NOMO-1 (cell line): Measurements from ENCODE around the gene NCOA1.

Source experiments
- DNase-seq, 2 experiments: peaks; one replicate each; lab custom pipeline; 2025; ENCODE audit not compliant: unreplicated experiment in 2 of 2; lab: John Stamatoyannopoulos, UW

Gene NCOA1

GRCh38 chr2:24501813-24502212, 10.8 kb downstream of the NCOA1 start:
- no peak for DNase-seq

GRCh38 chr2:24505534-24506275, 14.7 kb downstream of the NCOA1 start:
- DNase-seq: no peak

- DNase-seq: no peak
These were observed 16.5 kb downstream of the NCOA1 start for GRCh38 chr2:24507549-24507948.

DNA sequence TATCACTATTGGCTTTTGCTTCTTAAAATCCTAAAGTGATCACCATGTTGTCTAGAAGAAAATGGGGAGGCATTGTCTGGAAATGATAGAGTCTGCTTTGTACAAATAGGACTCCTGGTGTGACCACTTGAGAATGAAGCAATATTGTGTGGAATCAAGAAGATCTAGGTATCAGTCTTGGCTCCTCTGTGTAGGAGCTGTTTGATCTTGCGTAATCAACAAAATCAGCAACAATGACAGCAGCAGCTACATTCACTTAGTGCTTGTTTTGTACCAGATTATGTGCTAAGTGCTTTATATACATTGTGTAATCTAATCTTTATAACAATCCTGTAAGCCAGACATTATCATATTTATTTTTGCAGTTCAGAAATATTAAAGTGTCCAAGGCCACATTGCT, 17.8 kb downstream of the NCOA1 start:
- DNase-seq: peak in 1 of 2 experiments; percentile 22

GRCh38 chr2:24509425-24509824, 18.4 kb downstream of the NCOA1 start:
- DNase-seq: no peak

DNA sequence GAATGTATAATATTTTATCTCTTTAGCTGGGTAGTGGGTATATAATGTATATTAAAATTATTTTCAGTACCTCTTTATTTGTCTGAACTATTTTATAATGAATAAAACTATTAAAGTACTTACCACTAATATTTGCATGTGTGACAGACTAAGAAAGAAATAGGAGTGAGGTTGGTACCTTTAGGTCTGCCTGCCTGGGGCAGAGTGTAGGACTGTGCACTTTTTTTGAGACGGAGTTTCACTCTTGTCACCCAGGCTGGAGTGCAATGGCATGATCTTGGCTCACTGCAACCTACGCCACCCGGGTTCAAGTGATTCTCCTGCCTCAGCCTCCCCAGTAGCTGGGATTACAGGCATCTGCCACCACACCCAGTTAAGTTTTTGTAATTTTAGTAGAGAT, 18.8 kb downstream of the NCOA1 start:
- no peak for DNase-seq

GRCh38 chr2:24510771-24511170, 19.7 kb downstream of the NCOA1 start:
- no peak for DNase-seq

DNA sequence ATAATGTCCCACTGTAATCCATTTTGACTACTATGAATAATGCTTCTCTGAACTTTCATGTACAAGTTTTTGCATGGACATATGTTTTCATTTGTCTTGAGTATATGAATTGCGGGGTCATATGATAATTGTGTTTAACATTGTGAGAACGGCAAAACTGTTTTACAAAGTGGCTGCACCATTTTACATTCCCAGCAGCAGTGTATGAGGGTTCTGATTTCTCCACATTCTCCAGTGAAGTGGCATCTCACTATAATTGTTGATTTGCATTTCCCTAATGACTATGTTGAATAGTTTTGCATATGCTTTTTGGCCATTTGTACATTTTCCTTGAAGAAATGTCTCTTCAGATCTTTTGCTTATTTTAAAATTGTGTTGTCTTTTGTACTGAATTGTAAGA, 20.1 kb downstream of the NCOA1 start:
- DNase-seq: no peak

- no peak for DNase-seq
These were observed 20.8 kb downstream of the NCOA1 start for GRCh38 chr2:24511894-24512293.

- DNase-seq: no peak
These were observed 21.4 kb downstream of the NCOA1 start for GRCh38 chr2:24512404-24512803.

DNA sequence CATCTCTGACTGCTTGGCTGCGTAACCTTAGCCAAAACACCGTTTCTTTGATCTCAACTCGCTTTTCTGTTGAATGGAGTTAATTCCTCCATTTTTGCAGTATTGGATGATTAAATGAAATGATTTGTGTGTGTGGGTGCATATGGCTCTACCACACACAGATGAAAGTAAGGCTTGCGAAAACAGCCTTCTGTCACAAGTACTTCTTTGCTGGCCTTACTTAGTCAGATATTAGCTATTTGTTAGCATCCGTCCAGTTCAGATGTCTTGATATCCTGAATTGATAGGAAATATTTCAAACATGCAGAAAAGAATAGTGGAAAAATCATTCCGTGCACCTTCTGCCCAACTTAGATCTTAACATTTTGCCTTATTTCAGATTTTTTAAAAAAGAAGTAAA, 21.8 kb downstream of the NCOA1 start:
- DNase-seq: no peak

GRCh38 chr2:24513281-24514071, 22.4 kb downstream of the NCOA1 start:
- no peak for DNase-seq

DNA sequence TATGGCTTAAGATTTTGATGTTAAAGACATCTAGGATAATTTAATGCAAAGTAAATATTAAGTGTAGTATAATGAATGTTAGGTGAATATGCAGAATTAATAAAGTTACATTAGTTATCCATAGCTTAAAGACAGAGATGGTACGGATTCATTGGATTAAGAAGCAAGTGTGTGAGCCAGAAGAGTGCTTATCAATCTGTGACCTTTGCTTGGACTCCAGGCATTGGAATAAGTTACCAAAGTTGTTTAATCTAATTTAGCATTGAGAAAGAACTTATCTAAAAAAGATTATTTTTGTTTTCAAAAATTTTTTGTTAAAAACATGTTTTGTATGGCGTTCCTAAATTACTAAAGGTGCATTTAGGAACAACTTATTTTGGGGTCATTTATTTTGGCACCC, 23.8 kb downstream of the NCOA1 start:
- no peak for DNase-seq

DNA sequence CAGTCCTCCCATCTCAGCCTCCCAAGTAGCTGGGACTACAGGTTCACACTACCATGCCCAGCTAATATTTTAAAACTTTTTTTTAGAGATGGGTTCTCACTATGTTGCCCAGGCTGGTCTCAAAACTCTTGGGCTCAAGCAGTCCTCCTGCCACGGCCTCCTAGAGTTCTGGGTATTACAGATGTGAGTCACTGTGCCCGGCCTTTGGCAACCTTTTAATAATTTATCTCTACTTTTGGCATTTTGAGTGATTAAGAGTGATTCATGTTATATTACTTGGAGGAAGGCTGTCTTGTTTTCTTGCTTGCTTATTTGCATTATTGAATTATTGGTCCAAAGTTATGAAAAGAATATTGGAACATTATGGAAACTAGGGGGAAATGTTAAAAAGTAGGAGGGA, 24.3 kb downstream of the NCOA1 start:
- DNase-seq: no peak

DNA sequence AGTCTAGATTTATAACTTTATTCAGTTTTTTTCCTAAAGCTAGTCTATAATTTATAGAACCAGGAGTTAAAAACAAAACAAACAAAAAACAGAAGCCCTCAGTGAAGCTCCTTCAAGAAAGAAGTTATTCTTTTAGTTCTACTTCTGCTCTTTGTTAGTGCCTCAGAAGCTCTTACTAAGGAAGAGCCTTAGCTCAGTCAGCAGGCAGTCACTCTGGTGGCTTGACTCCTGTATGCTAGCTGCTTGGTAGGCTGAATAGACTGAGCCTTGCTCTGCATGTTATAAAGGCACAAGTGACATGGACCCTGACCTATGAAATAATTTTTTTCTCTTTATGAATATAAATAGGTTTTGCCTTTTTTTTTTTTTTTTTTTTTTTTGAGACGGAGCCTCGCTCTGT, 24.8 kb downstream of the NCOA1 start:
- DNase-seq: no peak

GRCh38 chr2:24517247-24517646, 26.2 kb downstream of the NCOA1 start:
- DNase-seq: no peak

DNA sequence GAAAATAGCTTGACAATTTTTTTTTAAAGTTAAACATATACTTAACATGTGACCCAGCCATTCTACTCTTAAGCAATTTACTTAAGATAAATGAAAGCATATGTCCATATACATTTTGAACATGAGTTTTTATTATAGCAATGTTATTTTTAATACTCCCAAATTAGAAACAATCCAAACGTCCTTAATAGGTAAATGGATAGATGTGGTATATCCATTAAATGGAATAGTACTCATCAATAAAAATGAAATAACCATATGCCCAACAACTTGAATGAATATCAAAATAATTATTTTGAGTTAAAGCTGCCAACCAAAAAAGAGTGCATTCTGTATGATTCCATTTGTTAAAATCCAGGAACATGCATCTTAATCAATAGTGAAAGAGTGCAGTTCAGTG, 29.1 kb downstream of the NCOA1 start:
- no peak for DNase-seq

- no peak for DNase-seq
These were observed 30.3 kb downstream of the NCOA1 start for GRCh38 chr2:24521162-24521857.

GRCh38 chr2:24521975-24522639, 31.1 kb downstream of the NCOA1 start:
- no peak for DNase-seq

GRCh38 chr2:24527536-24527935, 36.5 kb downstream of the NCOA1 start:
- DNase-seq: no peak

GRCh38 chr2:24530796-24531195, 39.7 kb downstream of the NCOA1 start:
- no peak for DNase-seq
